HG02970 (cell line): Measurements from ENCODE around the gene DZIP1.

Experiments used
- ATAC-seq: cut with Tn5 transposase; IDR thresholded peaks from one replicate; pipeline ENCODE4 v1.9.1; 2021; ENCODE audit warnings: mild to moderate bottlenecking, moderate library complexity, moderate number of reproducible peaks; ENCODE audit not compliant: unreplicated experiment, low FRiP score

The DZIP1 gene

GRCh38 chr13:95647321-95647720, 2.8 kb upstream of the DZIP1 start:
- no peak for ATAC-seq

- ATAC-seq = no peak
These were observed 439 bp downstream of the DZIP1 start for GRCh38 chr13:95643936-95644598.

- ATAC-seq = no peak
These were observed 953 bp downstream of the DZIP1 start for GRCh38 chr13:95643571-95643935.

GRCh38 chr13:95642999-95643398, 1.5 kb downstream of the DZIP1 start:
- ATAC-seq = no peak

GRCh38 chr13:95642028-95642621, 2.4 kb downstream of the DZIP1 start:
- no peak for ATAC-seq

- no peak for ATAC-seq
These were observed 3.0 kb downstream of the DZIP1 start for GRCh38 chr13:95641291-95642027.

- no peak for ATAC-seq
These were observed 7.7 kb downstream of the DZIP1 start for GRCh38 chr13:95636853-95637252.

- ATAC-seq = no peak
These were observed 13.9 kb downstream of the DZIP1 start for GRCh38 chr13:95630593-95630992.

GRCh38 chr13:95629071-95629470, 15.4 kb downstream of the DZIP1 start:
- ATAC-seq = no peak

- no peak for ATAC-seq
These were observed 16.0 kb downstream of the DZIP1 start for GRCh38 chr13:95628488-95628887.

GRCh38 chr13:95627590-95627989, 16.9 kb downstream of the DZIP1 start:
- ATAC-seq = no peak

GRCh38 chr13:95626768-95627167, 17.7 kb downstream of the DZIP1 start:
- no peak for ATAC-seq

- no peak for ATAC-seq
These were observed 20.5 kb downstream of the DZIP1 start for GRCh38 chr13:95624020-95624419.

GRCh38 chr13:95623141-95623540, 21.4 kb downstream of the DZIP1 start:
- ATAC-seq = no peak

GRCh38 chr13:95620825-95621498, 23.5 kb downstream of the DZIP1 start:
- no peak for ATAC-seq

GRCh38 chr13:95620030-95620824, 24.3 kb downstream of the DZIP1 start:
- no peak for ATAC-seq

- ATAC-seq = no peak
These were observed 29.0 kb downstream of the DZIP1 start for GRCh38 chr13:95615539-95615938.

GRCh38 chr13:95614641-95615245, 29.8 kb downstream of the DZIP1 start:
- no peak for ATAC-seq

GRCh38 chr13:95608640-95609323, 35.7 kb downstream of the DZIP1 start:
- ATAC-seq = no peak
